DMS 273 (cell line): ENCODE measurements around the gene AMMECR1.
A peak's percentile ranks its signal among the peaks of the same experiment; 100 is the strongest.

Source experiments
- DNase-seq: peaks from one replicate; lab custom pipeline; 2025; ENCODE audit not compliant: unreplicated experiment; lab: John Stamatoyannopoulos, UW

Gene AMMECR1

GRCh38 chrX:110214684-110215083 is 103.2 kb downstream of the AMMECR1 start:
- no peak for DNase-seq

- no peak for DNase-seq
These were observed 104.7 kb downstream of the AMMECR1 start for GRCh38 chrX:110213183-110213582.

GRCh38 chrX:110212299-110212698 is 105.6 kb downstream of the AMMECR1 start:
- DNase-seq: peak; percentile 43

DNA sequence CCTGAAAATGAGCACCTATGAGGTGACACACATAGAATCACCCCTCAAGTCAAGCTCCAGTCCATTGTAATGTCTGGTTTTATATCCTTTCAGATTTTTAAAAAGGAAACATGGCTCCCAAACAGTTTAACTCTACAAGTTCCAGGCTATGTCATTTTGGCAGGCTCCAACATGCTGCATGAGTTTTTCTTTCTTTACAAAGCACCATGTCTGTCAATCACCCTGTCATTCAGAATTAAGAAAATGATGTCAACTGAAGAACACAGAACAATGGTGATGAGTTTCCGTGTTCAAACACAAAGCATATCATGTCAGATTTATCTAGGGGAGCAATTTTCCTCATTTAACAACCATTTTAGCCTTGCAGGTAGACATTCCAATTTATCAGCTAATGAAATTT is 106.5 kb downstream of the AMMECR1 start:
- DNase-seq: no peak

- DNase-seq: peak; percentile 57
These were observed 107.3 kb downstream of the AMMECR1 start for GRCh38 chrX:110210417-110211139.

GRCh38 chrX:110208092-110208491 is 109.8 kb downstream of the AMMECR1 start:
- no peak for DNase-seq

DNA sequence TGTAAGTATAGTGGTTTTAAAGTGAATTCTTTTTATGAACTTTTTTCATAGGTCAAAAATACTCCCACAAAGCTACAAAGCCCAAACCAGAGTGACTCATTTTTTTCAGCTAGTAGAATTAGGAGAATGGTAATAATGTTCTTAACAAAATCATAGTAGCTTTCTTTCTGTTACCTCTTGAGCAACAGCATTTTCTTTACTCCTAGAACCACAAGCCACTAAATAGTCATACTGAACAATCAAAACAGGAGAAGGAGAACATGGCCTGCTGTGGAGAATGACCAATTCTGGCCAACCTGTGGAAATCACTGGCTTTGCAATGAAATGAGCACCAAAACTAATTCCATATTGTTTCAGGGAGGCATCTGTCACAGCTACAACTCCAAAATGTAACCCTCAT is 112.9 kb downstream of the AMMECR1 start:
- DNase-seq: no peak

- no peak for DNase-seq
These were observed 116.1 kb downstream of the AMMECR1 start for GRCh38 chrX:110201799-110202198.

GRCh38 chrX:110194977-110195376 is 122.9 kb downstream of the AMMECR1 start:
- no peak for DNase-seq

GRCh38 chrX:110192516-110192915 is 125.4 kb downstream of the AMMECR1 start:
- no peak for DNase-seq

DNA sequence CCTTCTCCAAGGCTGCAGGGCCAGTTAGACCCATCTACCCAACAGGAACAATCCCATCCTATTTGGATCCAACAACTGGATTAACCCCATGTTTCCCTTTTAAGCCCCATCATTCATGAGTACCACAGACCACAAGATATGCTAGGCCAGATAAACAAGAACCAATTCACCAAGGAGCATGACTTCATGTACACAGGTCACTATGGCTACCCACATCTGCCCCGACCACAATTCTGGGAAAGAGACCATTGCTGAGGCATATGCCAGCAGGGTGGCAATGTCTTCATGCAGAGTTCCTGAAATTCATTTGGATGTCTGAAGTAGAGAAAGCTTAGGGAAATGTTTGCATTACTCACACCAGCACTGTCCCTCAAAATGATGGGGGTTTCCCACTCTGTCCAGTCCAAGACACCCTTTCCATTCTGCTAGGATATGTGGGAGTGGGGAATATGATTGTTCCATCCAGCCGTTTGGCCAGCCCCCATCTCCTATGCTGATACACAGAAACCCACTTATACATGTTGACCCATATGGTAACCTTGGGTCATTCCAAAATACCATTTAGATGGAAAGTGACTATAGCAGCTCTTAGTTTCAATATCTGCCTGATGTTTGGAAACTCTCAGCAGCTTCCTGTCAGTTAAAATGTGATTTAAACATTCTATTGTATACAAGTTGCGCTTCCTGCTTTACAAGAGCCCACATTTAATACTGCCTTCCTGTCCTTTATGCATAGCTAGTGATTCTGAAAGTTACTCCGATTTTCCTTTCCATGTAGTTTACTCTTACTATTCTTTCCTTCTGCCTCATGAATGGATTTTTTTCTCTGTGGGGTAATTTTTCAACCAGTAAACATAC is 129.0 kb downstream of the AMMECR1 start:
- no peak for DNase-seq

- DNase-seq: no peak
These were observed 134.6 kb downstream of the AMMECR1 start for GRCh38 chrX:110183314-110183713.

GRCh38 chrX:110182865-110183264 is 135.0 kb downstream of the AMMECR1 start:
- DNase-seq: no peak

GRCh38 chrX:110182362-110182761 is 135.5 kb downstream of the AMMECR1 start:
- no peak for DNase-seq

- DNase-seq: no peak
These were observed 136.3 kb downstream of the AMMECR1 start for GRCh38 chrX:110181459-110182137.

- DNase-seq: no peak
These were observed 137.0 kb downstream of the AMMECR1 start for GRCh38 chrX:110180928-110181310.

- DNase-seq: no peak
These were observed 137.5 kb downstream of the AMMECR1 start for GRCh38 chrX:110180176-110180927.

GRCh38 chrX:110178179-110178865 is 139.6 kb downstream of the AMMECR1 start:
- DNase-seq: peak; percentile 15

- no peak for DNase-seq
These were observed 142.2 kb downstream of the AMMECR1 start for GRCh38 chrX:110175696-110176095.

DNA sequence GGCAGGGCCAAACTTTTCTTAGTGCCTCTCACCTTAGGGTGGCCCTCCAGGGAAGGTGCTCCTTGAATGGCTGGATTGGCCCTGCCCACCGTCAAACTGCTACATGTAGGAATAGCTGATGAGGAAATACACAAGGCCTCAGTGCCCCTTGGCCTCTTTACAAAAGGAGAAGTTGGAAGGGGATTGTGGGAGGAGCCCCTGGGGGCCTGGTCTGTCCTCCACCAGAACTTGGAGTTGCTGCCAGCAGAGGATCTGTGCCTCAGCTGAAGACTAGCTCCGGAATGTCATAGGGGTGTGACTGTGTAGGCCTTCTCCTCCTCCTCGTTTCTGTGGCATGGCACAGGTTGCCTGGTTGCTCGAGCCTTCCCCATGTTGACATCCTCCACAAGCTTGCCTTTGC is 142.7 kb downstream of the AMMECR1 start:
- no peak for DNase-seq
